Measurements from ENCODE around the gene TRAF5.
"Not testable (repeated sequence)": the region's sequence is repeated elsewhere in the genome, so short reads cannot be mapped to it uniquely, and the experiment has no call there.

The TRAF5 gene

DNA sequence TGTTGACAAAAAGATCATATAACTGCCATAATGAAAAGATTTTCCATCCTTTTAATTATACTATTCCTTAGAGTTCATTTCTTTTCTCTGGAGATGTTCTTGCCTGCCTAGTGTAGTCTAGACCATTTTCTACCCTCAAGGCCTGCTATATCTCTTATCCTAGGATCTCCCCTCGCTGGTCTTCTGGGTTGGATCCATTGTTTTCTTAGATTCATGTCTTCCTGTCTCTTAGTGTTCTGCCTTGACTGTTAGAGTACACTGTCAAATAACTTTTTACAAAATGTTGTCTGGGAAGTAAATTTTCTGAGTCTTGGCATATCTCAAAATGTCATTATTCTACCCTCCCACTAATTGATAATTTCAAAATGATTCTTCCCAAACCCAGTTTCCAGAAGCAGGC, 66.6 kb downstream of the TRAF5 start:
- in situ Hi-C loops (cut with MboI; ENCODE audit: low sequenced_read_pairs, unreplicated experiment), result no loop called here
- TF ChIP-seq, protein P1, sequence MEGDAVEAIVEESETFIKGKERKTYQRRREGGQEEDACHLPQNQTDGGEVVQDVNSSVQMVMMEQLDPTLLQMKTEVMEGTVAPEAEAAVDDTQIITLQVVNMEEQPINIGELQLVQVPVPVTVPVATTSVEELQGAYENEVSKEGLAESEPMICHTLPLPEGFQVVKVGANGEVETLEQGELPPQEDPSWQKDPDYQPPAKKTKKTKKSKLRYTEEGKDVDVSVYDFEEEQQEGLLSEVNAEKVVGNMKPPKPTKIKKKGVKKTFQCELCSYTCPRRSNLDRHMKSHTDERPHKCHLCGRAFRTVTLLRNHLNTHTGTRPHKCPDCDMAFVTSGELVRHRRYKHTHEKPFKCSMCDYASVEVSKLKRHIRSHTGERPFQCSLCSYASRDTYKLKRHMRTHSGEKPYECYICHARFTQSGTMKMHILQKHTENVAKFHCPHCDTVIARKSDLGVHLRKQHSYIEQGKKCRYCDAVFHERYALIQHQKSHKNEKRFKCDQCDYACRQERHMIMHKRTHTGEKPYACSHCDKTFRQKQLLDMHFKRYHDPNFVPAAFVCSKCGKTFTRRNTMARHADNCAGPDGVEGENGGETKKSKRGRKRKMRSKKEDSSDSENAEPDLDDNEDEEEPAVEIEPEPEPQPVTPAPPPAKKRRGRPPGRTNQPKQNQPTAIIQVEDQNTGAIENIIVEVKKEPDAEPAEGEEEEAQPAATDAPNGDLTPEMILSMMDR (IDR thresholded peaks at IDR 0.05; ENCODE audit: borderline replicate concordance, control extremely low read depth, extremely low read depth, insufficient read depth, missing control alignments), result no peak
- DNase-seq (ENCODE audit: low spot score), result no peak

DNA sequence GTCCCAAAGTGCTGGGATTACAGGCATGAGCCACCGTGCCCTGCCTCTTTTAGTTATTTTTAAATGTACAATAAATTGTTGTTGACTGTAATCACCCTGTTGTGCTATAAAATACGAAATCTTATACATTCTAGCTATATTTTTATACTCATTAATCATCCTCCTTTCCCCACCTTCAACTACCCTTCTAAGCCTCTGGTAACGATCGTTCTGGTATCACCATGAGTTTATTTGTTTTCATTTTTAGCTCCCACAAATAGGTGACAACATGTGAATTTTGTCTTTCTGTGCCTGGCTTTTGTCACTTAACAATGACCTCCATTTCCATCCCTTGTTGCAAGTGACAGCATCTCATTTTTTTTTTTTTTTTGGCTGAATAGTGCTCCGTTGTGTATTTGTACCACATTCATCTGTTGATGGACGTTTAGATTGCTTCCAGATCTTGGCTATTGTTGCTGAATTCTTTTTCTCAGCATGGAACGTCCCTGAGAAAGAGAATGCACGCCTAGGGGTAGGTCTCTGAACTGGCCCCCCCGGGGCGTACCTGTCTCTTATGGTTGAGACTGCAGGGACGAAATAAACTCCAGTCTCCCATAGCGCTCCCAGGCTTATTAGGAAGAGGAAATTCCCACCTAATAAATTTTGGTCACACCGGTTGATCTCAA, 71.8 kb downstream of the TRAF5 start:
- in situ Hi-C loops (cut with MboI; ENCODE audit: low sequenced_read_pairs, unreplicated experiment); DNase-seq (ENCODE audit: low spot score): not testable (repeated sequence)

DNA sequence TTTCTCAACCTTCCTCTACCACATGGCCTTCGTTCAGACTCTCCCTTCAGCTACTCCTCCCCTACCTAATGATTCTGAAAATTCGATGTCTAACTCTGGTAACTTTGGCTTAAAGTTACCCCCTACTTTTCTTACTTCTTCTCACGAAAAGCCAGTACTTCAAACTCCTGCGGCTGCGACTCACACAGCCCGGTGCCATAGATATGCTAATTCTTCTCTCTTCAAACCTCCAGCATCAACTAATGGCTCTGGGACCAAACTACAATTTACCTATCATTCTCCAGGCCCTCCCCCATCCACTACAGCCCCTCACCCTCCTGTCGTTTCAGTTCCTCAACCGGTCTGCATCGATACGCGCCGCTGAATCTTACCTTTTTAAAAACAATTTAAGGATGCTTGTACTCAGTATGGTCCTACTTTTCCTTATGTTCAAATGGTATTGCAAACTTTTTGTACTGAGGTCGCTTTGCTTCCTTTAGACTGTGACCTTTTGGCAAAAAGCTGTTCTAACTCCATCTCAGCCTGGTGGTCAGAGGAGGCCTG, 73.3 kb downstream of the TRAF5 start:
- DNase-seq (ENCODE audit: low spot score), result not testable (repeated sequence)

DNA sequence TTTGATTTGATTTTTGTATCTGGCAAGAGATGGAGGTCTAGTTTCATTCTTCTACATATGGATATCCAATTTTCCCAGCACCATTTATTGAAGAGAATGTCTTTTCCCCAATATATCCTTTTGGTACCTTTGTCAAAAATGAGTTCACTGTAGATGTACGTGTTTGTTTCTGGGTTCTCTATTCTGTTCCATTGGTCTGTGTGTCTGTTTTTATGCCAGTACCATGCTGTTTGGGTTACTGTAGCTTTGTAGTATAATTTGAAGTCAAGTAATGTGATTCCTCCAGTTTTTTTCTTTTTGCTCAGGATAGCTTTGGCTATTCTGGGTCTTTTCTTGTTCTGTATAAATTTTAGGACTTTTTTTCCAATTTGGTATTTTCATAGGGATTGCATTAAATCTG, 75.1 kb downstream of the TRAF5 start:
- in situ Hi-C loops (cut with MboI; ENCODE audit: low sequenced_read_pairs, unreplicated experiment), result not testable (repeated sequence)

More for the DNA sequence above, 73.3 kb downstream of the TRAF5 start:
- in situ Hi-C loops (cut with MboI; ENCODE audit: low sequenced_read_pairs, unreplicated experiment), result not testable (repeated sequence)

DNA sequence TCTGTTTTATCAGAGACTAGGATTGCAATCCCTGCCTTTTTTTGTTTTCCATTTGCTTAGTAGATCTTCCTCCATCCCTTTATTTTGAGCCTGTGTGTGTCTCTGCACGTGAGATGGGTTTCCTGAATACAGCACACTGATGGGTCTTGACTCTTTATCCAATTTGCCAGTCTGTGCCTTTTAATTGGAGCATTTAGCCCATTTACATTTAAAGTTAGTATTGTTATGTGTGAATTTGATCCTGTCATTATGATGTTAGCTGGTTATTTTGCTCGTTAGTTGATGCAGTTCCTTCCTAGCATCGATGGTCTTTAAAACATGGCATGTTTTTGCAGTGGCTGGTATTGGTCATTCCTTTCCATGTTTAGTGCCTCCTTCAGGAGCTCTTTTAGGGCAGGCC, 79.5 kb downstream of the TRAF5 start:
- DNase-seq (ENCODE audit: low spot score); in situ Hi-C loops (cut with MboI; ENCODE audit: low sequenced_read_pairs, unreplicated experiment): not testable (repeated sequence)

More for the DNA sequence above, 75.1 kb downstream of the TRAF5 start:
- DNase-seq (ENCODE audit: low spot score), result not testable (repeated sequence)

DNA sequence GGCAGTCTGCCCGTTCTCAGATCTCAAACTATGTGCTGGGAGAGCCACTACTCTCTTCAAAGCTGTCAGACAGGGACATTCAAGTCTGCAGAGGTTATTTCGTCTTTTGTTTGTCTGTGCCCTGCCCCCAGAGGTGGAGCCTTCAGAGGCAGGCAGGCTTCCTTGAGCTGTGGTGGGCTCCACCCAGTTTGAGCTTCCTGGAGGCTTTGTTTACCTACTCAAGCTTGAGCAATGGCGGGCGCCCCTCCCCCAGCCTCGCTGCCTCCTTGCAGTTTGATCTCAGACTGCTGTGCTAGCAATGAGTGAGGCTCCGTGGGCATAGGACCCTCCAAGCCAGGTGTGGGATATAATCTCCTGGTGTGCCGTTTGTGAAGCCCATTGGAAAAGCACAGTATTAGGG, 81.1 kb downstream of the TRAF5 start:
- DNase-seq (ENCODE audit: low spot score); in situ Hi-C loops (cut with MboI; ENCODE audit: low sequenced_read_pairs, unreplicated experiment): not testable (repeated sequence)

DNA sequence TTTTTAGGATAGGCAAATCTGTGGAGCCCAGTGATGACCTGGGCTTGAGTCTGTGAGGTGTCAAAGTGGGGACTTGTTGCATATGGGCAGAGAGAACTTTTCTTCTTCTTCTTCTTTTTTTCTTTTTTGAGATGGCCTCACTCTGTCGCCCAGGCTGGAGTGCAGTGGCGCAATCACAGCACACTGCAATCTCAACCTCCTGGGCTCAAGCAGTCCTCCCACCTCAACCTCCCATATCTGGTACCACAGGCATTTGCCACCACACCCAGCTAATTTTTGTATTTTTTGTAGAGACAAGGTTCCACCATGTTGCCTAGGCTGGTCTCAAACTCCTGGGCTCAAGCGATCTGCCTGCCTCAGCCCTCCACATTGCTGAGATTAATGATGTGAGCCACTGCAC, 85.0 kb downstream of the TRAF5 start:
- DNase-seq (ENCODE audit: low spot score), result no peak
- TF ChIP-seq, protein P1 (IDR thresholded peaks at IDR 0.05; ENCODE audit: borderline replicate concordance, control extremely low read depth, extremely low read depth, insufficient read depth, missing control alignments), result no peak
- in situ Hi-C loops (cut with MboI; ENCODE audit: low sequenced_read_pairs, unreplicated experiment), result no loop called here

DNA sequence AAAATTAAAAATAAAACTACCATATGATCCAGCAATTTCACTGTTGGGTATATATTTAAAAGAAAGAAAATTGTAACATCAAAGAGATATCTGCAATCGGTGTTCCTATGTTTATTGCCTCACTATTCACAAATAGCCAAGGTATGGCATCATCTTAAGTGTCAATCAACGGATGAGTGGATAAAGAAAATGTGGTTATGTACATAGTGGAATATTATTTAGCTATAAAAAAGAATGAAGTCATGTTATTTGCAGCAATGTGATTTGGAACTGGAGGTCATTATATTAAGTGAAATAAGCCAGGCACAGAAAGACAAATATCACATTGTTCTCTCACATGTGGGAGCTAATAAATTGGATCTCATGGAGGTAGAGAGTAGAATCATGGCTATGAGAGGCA, 89.1 kb downstream of the TRAF5 start:
- no peak for DNase-seq (ENCODE audit: low spot score)
- in situ Hi-C loops (cut with MboI; ENCODE audit: low sequenced_read_pairs, unreplicated experiment), result no loop called here
- TF ChIP-seq, protein P1 (IDR thresholded peaks at IDR 0.05; ENCODE audit: borderline replicate concordance, control extremely low read depth, extremely low read depth, insufficient read depth, missing control alignments), result no peak

DNA sequence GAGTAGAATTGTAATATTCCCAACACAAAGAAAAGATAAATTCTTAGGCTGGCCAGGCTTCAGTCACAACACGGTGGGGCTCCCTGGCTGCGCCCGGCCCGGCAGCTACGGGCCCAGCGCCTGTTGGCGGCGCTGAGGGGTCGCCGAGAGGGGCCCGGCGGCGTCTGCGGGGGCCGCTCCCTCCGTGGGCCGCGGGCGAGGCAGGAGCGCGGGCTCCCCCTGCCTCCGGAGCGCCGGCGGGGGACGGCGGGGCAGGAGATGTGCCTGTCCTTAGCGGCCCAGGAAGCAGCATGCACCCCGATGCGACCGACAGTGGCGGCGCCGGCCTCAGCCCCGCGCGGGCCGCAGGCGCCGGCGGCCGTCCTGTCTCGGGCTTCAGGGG, 89.6 kb downstream of the TRAF5 start:
- in situ Hi-C loops (cut with MboI; ENCODE audit: low sequenced_read_pairs, unreplicated experiment); DNase-seq (ENCODE audit: low spot score): not testable (repeated sequence)

DNA sequence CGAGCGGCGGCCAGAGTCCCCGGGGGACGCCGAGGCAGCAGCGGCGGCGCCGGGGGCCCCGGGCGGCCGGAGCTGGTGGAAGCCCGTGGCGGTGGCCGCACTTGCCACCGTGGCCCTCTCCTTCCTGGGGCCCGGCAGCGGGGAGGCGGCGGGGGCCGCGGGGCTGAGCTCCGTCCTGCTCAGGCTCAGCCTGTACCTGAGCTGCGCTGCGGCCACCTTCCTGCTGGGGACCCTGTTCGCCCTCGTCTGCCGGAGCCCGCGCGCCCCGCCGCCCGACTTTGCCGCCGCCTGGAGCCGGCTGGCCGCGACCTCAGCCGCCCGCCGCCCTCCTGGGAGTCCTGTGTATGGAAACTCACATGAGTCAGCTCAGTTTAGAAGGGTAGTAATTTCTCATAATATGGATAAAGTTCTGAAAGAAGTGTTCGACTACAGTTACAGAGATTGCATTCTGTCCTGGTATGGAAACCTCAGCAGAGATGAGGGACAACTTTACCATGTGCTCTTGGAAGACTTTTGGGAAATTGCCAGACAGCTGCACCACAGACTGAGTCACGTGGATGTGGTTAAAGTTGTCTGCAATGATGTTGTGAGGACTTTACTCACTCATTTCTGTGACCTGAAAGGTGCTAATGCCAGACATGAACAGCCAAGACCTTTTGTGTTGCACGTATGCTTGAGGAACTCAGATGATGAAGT, 90.1 kb downstream of the TRAF5 start:
- DNase-seq (ENCODE audit: low spot score); in situ Hi-C loops (cut with MboI; ENCODE audit: low sequenced_read_pairs, unreplicated experiment): not testable (repeated sequence)
